Body of pancreas (tissue), 4 donors: ENCODE data around the gene HSD17B8. TPM values are rescaled to one million over a fixed set of nuclear protein-coding genes. Genes with fewer than 3 reads are reported as not detected.

Source experiments
- ATAC-seq: fragments of 150-250 bp; one replicate; pipeline ENCODE4 v1.9.1; 2016
- DNase-seq, 4 donors: peaks; one replicate each; pipeline ENCODE4 v3.0.0-alpha.2; 2019
- H3K27ac ChIP-seq, 4 donors: fragments of 200-600 bp; sonication (generic); 1 replicate in 3 of 4; 2 replicates in 1 of 4; pipeline versions ENCODE4 v1.5.1 to v1.6.1; 2016 to 2019; ENCODE audit warnings: mild to moderate bottlenecking in 1 of 4, mixed read lengths in 1 of 4, moderate library complexity in 1 of 4
- H3K27me3 ChIP-seq, 2 donors: fragments of 200-600 bp; sonication (generic); one replicate each; pipeline ENCODE4 v1.6.0; 2016; ENCODE audit warnings: mild to moderate bottlenecking in 1 of 2
- H3K36me3 ChIP-seq, 2 donors: fragments of 200-600 bp; sonication (generic); replicated peaks in 1 of 2; 2 replicates each; pipeline ENCODE4 v1.5.1; 2016; ENCODE audit warnings: low read depth in 2 of 2; ENCODE audit not compliant: insufficient read depth in 1 of 2
- H3K4me1 ChIP-seq: fragments of 200-600 bp; sonication (generic); one replicate; pipeline ENCODE4 v1.6.0; 2016
- H3K4me3 ChIP-seq, 2 donors: fragments of 200-600 bp; sonication (generic); 1 replicate in 1 of 2; 2 replicates in 1 of 2; pipeline ENCODE4 v1.5.1; 2016 to 2019
- H3K9me3 ChIP-seq, 3 donors: fragments of 200-600 bp; sonication (generic); 1 replicate in 2 of 3; 2 replicates in 1 of 3; pipeline ENCODE4 v1.5.1; 2016
- POLR2A ChIP-seq, 3 donors: fragments of 450-650 bp; IDR thresholded peaks; one replicate each; pipeline ENCODE4 v1.6.1; 2016; ENCODE audit warnings: antibody characterized with exemption in 3 of 3, mild to moderate bottlenecking in 2 of 3
- WGBS, 2 donors: methylation state at CpG; one replicate each; pipeline ENCODE4 v1.1.5; 2017; 5-methylcytosine and 5-hydroxymethylcytosine counted together
- intact Hi-C: fragments of 100-400 bp; cut with DNase I; formaldehyde crosslinking; loops from one replicate; pipeline ENCODE4 v1.15.1; 2023
- total RNA-seq, 2 donors: library from RNA; depleted of rRNA; stranded (reverse); fragments of >200 nt; gene quantifications; one replicate each; pipeline ENCODE4 v1.1.0, GENCODE V29; 2016
- TF ChIP-seq, protein P1 (sequence below), 7 experiments: fragments of 450-650 bp in 4 of 7; fragments of 200-600 bp in 3 of 7; sonication (generic) in 3 of 7; IDR thresholded peaks; one replicate each; pipeline ENCODE4 v1.5.1; 2016 to 2019; ENCODE audit warnings: antibody characterized with exemption in 7 of 7

Gene HSD17B8
- total RNA-seq, 2 donors from 2014 or later: 19.1 to 29.1 TPM

DNA sequence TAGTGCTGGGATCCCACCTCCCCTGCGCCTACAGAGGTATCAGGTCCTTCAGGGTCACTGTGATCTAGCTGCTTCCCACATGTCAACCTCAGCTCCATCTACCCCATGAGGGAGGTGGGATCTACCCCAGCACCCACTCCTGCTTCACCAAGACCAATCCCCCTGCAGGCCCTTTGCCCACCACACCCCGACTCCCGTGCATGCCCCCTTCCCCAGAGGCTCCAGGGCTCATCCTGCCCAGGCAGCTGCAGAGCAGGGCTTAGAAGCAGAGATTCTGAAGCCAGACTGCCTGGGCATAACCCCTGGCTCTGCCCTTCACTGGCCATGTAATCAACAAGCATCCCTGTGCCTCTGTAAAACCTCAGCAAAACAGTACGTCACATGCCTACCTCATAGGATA is 29.7 kb upstream of the HSD17B8 start:
- no peaks in the 10 kb centered on the region for H3K9me3 ChIP-seq
- H3K4me3 ChIP-seq: no peak overlapping the region
- no peaks in the 10 kb centered on the region for H3K4me1 ChIP-seq
- H3K36me3 ChIP-seq: no peaks in the 10 kb centered on the region
- no peak overlapping the region for H3K27ac ChIP-seq
- DNase-seq: no peak
- WGBS, 2 donors: 80 to 91% methylated on average over 4 of the region's 4 CpGs
- intact Hi-C loops: no loop called here
- TF ChIP-seq, protein P1, sequence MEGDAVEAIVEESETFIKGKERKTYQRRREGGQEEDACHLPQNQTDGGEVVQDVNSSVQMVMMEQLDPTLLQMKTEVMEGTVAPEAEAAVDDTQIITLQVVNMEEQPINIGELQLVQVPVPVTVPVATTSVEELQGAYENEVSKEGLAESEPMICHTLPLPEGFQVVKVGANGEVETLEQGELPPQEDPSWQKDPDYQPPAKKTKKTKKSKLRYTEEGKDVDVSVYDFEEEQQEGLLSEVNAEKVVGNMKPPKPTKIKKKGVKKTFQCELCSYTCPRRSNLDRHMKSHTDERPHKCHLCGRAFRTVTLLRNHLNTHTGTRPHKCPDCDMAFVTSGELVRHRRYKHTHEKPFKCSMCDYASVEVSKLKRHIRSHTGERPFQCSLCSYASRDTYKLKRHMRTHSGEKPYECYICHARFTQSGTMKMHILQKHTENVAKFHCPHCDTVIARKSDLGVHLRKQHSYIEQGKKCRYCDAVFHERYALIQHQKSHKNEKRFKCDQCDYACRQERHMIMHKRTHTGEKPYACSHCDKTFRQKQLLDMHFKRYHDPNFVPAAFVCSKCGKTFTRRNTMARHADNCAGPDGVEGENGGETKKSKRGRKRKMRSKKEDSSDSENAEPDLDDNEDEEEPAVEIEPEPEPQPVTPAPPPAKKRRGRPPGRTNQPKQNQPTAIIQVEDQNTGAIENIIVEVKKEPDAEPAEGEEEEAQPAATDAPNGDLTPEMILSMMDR (IDR thresholded peaks at IDR 0.05): no peak
- no peak for TF ChIP-seq POLR2A (IDR thresholded peaks at IDR 0.05)
- no peak for ATAC-seq
- no peaks in the 10 kb centered on the region for H3K27me3 ChIP-seq

DNA sequence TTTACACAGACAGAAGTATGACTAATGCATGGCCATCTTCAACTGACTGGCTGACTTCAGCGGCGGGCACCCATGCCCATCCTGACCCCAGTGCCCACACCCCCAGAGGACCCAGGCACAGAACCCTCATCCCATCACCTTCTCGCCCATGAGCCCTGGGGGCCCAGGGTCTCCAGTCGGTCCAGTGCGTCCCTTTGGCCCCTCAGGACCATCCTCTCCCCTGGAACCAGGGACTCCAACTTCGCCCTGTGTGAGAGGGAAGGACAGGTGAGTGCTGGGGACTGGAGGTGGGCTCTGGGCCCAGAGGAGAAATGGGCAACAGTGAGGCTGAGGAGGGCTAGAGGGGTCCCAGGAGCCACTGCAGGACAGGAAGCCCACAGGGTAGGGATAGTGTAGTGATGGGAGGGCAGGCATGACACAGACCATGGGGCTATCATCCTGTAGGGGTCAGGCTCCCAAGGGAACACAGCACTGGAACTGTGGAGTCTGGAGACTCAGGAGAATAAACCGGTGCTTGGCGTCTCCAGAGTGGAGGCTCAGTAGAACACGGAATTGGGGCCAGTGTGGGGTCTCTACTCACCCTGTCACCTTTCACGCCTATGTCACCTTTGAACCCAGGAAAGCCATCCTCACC is 28.9 kb upstream of the HSD17B8 start:
- no peak overlapping the region for H3K27ac ChIP-seq
- H3K4me3 ChIP-seq: no peak overlapping the region
- no peak for TF ChIP-seq POLR2A (IDR thresholded peaks at IDR 0.05)
- TF ChIP-seq, protein P1 (IDR thresholded peaks at IDR 0.05): no peak
- H3K27me3 ChIP-seq: no peaks in the 10 kb centered on the region
- ATAC-seq (no peak), DNase-seq (no peak)
- H3K9me3 ChIP-seq: no peaks in the 10 kb centered on the region
- WGBS, 2 donors: 59% methylated on average over 9 of the region's 10 CpGs
- H3K36me3 ChIP-seq: no peaks in the 10 kb centered on the region
- H3K4me1 ChIP-seq: no peaks in the 10 kb centered on the region
- intact Hi-C loops: no loop called here

DNA sequence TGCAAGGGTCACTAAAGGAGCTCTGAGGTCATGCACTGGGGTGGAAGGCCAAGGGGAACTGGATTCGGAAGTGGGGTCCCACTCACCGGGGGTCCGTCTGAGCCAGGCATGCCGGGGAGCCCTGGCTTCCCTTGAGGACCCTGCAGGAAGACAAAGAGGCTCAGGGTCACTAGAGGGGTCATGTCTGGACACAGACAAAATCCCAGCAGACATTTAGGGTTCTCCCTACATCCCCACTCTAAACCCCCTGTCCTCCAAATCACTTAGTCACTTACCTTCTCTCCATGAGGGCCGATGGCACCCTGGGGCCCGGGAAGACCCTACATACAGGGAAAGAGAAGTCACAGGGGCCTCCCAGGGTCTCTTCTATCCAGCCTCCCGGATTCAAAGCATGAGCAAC is 27.5 kb upstream of the HSD17B8 start:
- WGBS, 2 donors: 50 to 75% methylated on average over 7 of the region's 7 CpGs
- Histone ChIP-seq H3K27ac (no peak overlapping the region), H3K36me3 (no peaks in the 10 kb centered on the region), H3K9me3 (no peaks in the 10 kb centered on the region), H3K4me1 (no peaks in the 10 kb centered on the region), H3K27me3 (no peaks in the 10 kb centered on the region), H3K4me3 (no peak overlapping the region)
- intact Hi-C loops: no loop called here
- DNase-seq (no peak), ATAC-seq (no peak)
- TF ChIP-seq, protein P1 (IDR thresholded peaks at IDR 0.05): no peak
- no peak for TF ChIP-seq POLR2A (IDR thresholded peaks at IDR 0.05)

DNA sequence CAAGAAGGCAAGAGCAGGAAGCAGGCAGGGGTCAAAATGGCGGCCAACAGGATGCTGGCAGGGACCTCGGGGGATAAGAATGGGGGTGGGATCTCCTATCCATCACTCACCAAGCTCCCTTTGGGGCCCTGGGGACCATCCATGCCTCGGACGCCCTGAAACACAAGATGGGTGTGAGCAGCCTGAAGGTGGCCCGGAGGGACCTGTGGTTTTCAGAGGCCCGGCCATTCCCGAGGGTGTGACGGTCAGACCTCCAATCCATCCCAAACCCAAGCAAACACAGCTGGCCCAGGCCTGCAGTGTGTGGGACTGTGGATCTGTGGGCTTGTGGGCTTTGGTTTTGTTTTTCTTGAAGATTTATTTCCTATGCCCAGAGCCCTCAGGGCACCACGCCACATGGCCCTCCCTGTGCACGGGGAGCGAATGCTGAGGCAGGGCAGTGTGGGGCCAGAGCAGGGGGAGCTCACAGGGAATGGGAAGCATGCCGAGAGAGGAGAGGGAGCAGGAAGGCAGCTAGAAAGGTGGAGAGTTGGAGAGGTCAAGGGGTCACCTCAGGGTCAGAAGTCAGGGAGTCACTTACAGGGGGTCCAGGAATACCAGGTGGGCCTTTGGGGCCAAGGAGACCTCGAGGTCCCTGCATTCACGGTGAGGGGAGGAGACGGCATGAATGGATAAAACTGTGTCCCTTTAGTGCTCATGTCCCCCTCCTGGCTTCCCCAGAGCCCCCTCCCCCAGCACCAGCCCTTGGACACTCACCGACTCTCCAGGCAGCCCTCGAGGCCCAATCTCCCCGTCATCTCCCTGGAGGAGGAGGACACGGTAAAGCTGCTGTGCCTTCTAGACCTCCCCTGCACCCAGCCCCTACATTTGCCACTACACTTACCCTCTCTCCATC is 26.7 kb upstream of the HSD17B8 start:
- DNase-seq (no peak), ATAC-seq (no peak)
- Histone ChIP-seq H3K27ac (no peak overlapping the region), H3K4me3 (no peak overlapping the region), H3K9me3 (no peaks in the 10 kb centered on the region), H3K36me3 (no peaks in the 10 kb centered on the region), H3K27me3 (no peaks in the 10 kb centered on the region), H3K4me1 (no peaks in the 10 kb centered on the region)
- intact Hi-C loops: no loop called here
- no peak for TF ChIP-seq POLR2A (IDR thresholded peaks at IDR 0.05)
- TF ChIP-seq, protein P1 (IDR thresholded peaks at IDR 0.05): no peak
- 73% methylated on average over 19 of the region's 19 CpGs for WGBS, 2 donors
